Measurements from ENCODE around the gene NETO1.

Gene NETO1

GRCh38 chr18:72847771-72848170, 20.0 kb downstream of the NETO1 start:
- no peaks in the 10 kb centered on the region for H3K36me3 ChIP-seq (ENCODE audit: insufficient read depth, low read length)
- no peaks in the 10 kb centered on the region for H3K9me2 ChIP-seq (replicated peaks; ENCODE audit: low read depth, low read length)
- no peak overlapping the region for H3K4me3 ChIP-seq (ENCODE audit: low read length, poor library complexity, severe bottlenecking)
- TF ChIP-seq EZH2phosphoT487 (IDR thresholded peaks at IDR 0.05; ENCODE audit: borderline replicate concordance) (no peak), CTCF (conservative IDR thresholded peaks at IDR 0.05; ENCODE audit: low read length) (no peak)
- H2AFZ ChIP-seq (ENCODE audit: low read length): no peak overlapping the region
- no peaks in the 10 kb centered on the region for H4K20me1 ChIP-seq (ENCODE audit: insufficient read depth, low read length, poor library complexity, severe bottlenecking)
- no peaks in the 10 kb centered on the region for H3K9me3 ChIP-seq (ENCODE audit: insufficient read depth, low read depth, low read length)
- no peaks in the 10 kb centered on the region for H3K79me2 ChIP-seq (ENCODE audit: insufficient read depth, low read length)
- peaks cover 4% of the 10 kb centered on the region for H3K4me1 ChIP-seq (ENCODE audit: insufficient read depth, low read length, poor library complexity, severe bottlenecking)
- H3K27me3 ChIP-seq (ENCODE audit: insufficient read depth, low read length, poor library complexity, severe bottlenecking): no peaks in the 10 kb centered on the region
- no peaks in the 10 kb centered on the region for H3F3A ChIP-seq (ENCODE audit: low read depth)
- no peak overlapping the region for H3K9ac ChIP-seq (ENCODE audit: low read depth, low read length, poor library complexity, severe bottlenecking)
- H3K4me2 ChIP-seq (ENCODE audit: low read depth, low read length, poor library complexity, severe bottlenecking): no peak overlapping the region

- Histone ChIP-seq H3K9me2 (replicated peaks; ENCODE audit: low read depth, low read length) (no peaks in the 10 kb centered on the region), H3K79me2 (ENCODE audit: insufficient read depth, low read length) (no peaks in the 10 kb centered on the region), H3K4me3 (ENCODE audit: low read length, poor library complexity, severe bottlenecking) (no peak overlapping the region), H3K9me3 (ENCODE audit: insufficient read depth, low read depth, low read length) (no peaks in the 10 kb centered on the region), H2AFZ (ENCODE audit: low read length) (no peak overlapping the region), H3F3A (ENCODE audit: low read depth) (no peaks in the 10 kb centered on the region), H3K4me2 (ENCODE audit: low read depth, low read length, poor library complexity, severe bottlenecking) (no peak overlapping the region), H3K36me3 (ENCODE audit: insufficient read depth, low read length) (no peaks in the 10 kb centered on the region), H3K9ac (ENCODE audit: low read depth, low read length, poor library complexity, severe bottlenecking) (no peak overlapping the region), H3K27me3 (ENCODE audit: insufficient read depth, low read length, poor library complexity, severe bottlenecking) (no peaks in the 10 kb centered on the region), H4K20me1 (ENCODE audit: insufficient read depth, low read length, poor library complexity, severe bottlenecking) (no peaks in the 10 kb centered on the region), H3K4me1 (ENCODE audit: insufficient read depth, low read length, poor library complexity, severe bottlenecking) (peaks cover 4% of the 10 kb centered on the region)
- TF ChIP-seq CTCF (conservative IDR thresholded peaks at IDR 0.05; ENCODE audit: low read length): no peak
- TF ChIP-seq EZH2phosphoT487 (IDR thresholded peaks at IDR 0.05; ENCODE audit: borderline replicate concordance): no peak
Measured at GRCh38 chr18:72846736-72847533, 20.9 kb downstream of the NETO1 start.

- no peaks in the 10 kb centered on the region for H3K36me3 ChIP-seq (ENCODE audit: insufficient read depth, low read length)
- H3K79me2 ChIP-seq (ENCODE audit: insufficient read depth, low read length): no peaks in the 10 kb centered on the region
- H3F3A ChIP-seq (ENCODE audit: low read depth): no peaks in the 10 kb centered on the region
- no peaks in the 10 kb centered on the region for H3K9me3 ChIP-seq (ENCODE audit: insufficient read depth, low read depth, low read length)
- no peaks in the 10 kb centered on the region for H3K27me3 ChIP-seq (ENCODE audit: insufficient read depth, low read length, poor library complexity, severe bottlenecking)
- H3K4me1 ChIP-seq (ENCODE audit: insufficient read depth, low read length, poor library complexity, severe bottlenecking): peaks cover 7% of the 10 kb centered on the region
- H3K4me2 ChIP-seq (ENCODE audit: low read depth, low read length, poor library complexity, severe bottlenecking): no peak overlapping the region
- H2AFZ ChIP-seq (ENCODE audit: low read length): no peak overlapping the region
- no peaks in the 10 kb centered on the region for H3K9me2 ChIP-seq (replicated peaks; ENCODE audit: low read depth, low read length)
- H3K4me3 ChIP-seq (ENCODE audit: low read length, poor library complexity, severe bottlenecking): no peak overlapping the region
- no peak for TF ChIP-seq EZH2phosphoT487 (IDR thresholded peaks at IDR 0.05; ENCODE audit: borderline replicate concordance)
- TF ChIP-seq CTCF (conservative IDR thresholded peaks at IDR 0.05; ENCODE audit: low read length): no peak
- H4K20me1 ChIP-seq (ENCODE audit: insufficient read depth, low read length, poor library complexity, severe bottlenecking): no peaks in the 10 kb centered on the region
- H3K9ac ChIP-seq (ENCODE audit: low read depth, low read length, poor library complexity, severe bottlenecking): no peak overlapping the region
Measured at GRCh38 chr18:72843743-72844142, 24.0 kb downstream of the NETO1 start.

Data from Loucy (cell line).